SK-N-SH treated with all-trans-retinoic acid at 6 μM for 48 hours (cell line): ENCODE measurements around the gene FBXO27.
A peak's percentile ranks its signal among the peaks of the same experiment; 100 is the strongest.
"Not testable (repeated sequence)": the region's sequence is repeated elsewhere in the genome, so short reads cannot be mapped to it uniquely, and the experiment has no call there.

ENCODE experiments used
- ATAC-seq: fragments of 200-7000 bp; cut with Tn5 transposase; 3 replicates; pipeline ENCODE4 v1.9.1; 2020; ENCODE audit warnings: mild to moderate bottlenecking, moderate library complexity
- ARNTL ChIP-seq: fragments of 450-650 bp; formaldehyde crosslinking; IDR thresholded peaks from 2 replicates; pipeline ENCODE4 v1.5.0; 2020; ENCODE audit warnings: low read depth, mild to moderate bottlenecking, moderate library complexity, borderline replicate concordance
- BACH2 ChIP-seq: fragments of 250-450 bp; sonication (Bioruptor Pico); IDR thresholded peaks from 2 replicates; pipeline ENCODE4 v1.9.0; 2021; ENCODE audit warnings: mild to moderate bottlenecking, borderline replicate concordance
- CREB5 ChIP-seq: fragments of 250-450 bp; sonication (Bioruptor Pico); IDR thresholded peaks from 2 replicates; pipeline ENCODE4 v1.5.1; 2020; ENCODE audit warnings: low read depth, mild to moderate bottlenecking, moderate library complexity
- ESRRG ChIP-seq: fragments of 250-450 bp; sonication (Bioruptor Pico); IDR thresholded peaks from 2 replicates; pipeline ENCODE4 v1.6.1; 2021; ENCODE audit warnings: mild to moderate bottlenecking
- GLIS3 ChIP-seq: fragments of 250-450 bp; sonication (Bioruptor Pico); IDR thresholded peaks from 2 replicates; pipeline ENCODE4 v1.5.0; 2020; ENCODE audit warnings: mild to moderate bottlenecking, moderate library complexity
- ISL1 ChIP-seq: fragments of 250-450 bp; sonication (Bioruptor Pico); IDR thresholded peaks from 2 replicates; pipeline ENCODE4 v2.1.2; 2022; ENCODE audit warnings: mild to moderate bottlenecking, moderate library complexity
- OSR1 ChIP-seq: fragments of 250-450 bp; sonication (Bioruptor Pico); IDR thresholded peaks from 2 replicates; pipeline ENCODE4 v1.8.0; 2022; ENCODE audit warnings: moderate library complexity, mild to moderate bottlenecking, inconsistent platforms
- PATZ1 ChIP-seq: fragments of 250-450 bp; sonication (Bioruptor Pico); IDR thresholded peaks from 2 replicates; pipeline ENCODE4 v1.8.0; 2020; ENCODE audit warnings: mild to moderate bottlenecking, moderate library complexity, borderline replicate concordance
- POU6F1 ChIP-seq: fragments of 250-450 bp; sonication (Bioruptor Pico); IDR thresholded peaks from 2 replicates; pipeline ENCODE4 v1.8.0; 2021; ENCODE audit warnings: low read depth, mild to moderate bottlenecking, moderate library complexity, borderline replicate concordance
- PPARA ChIP-seq: fragments of 250-450 bp; sonication (Bioruptor Pico); IDR thresholded peaks from 2 replicates; pipeline ENCODE4 v1.5.0; 2020; ENCODE audit warnings: mild to moderate bottlenecking, borderline replicate concordance
- RARB ChIP-seq: fragments of 250-450 bp; sonication (Bioruptor Pico); IDR thresholded peaks from 2 replicates; pipeline ENCODE4 v1.8.0; 2021; ENCODE audit warnings: mild to moderate bottlenecking, moderate library complexity
- SNAI2 ChIP-seq: fragments of 250-450 bp; sonication (Bioruptor Pico); IDR thresholded peaks from 2 replicates; pipeline ENCODE4 v1.5.0; 2020; ENCODE audit warnings: mild to moderate bottlenecking, moderate library complexity
- TCF4 ChIP-seq: fragments of 250-450 bp; sonication (Bioruptor Pico); IDR thresholded peaks from 2 replicates; pipeline ENCODE4 v1.8.0; 2021; ENCODE audit warnings: mild to moderate bottlenecking, moderate library complexity, borderline replicate concordance
- TOX ChIP-seq: fragments of 250-450 bp; sonication (Bioruptor Pico); IDR thresholded peaks from 2 replicates; pipeline ENCODE4 v1.8.0; 2021; ENCODE audit warnings: mild to moderate bottlenecking, moderate library complexity, borderline replicate concordance
- TSHZ2 ChIP-seq: fragments of 250-450 bp; sonication (Bioruptor Pico); IDR thresholded peaks from 2 replicates; pipeline ENCODE4 v1.5.0; 2020; ENCODE audit warnings: mild to moderate bottlenecking, moderate library complexity
- ZC3H10 ChIP-seq: fragments of 250-450 bp; sonication (Bioruptor Pico); IDR thresholded peaks from 2 replicates; pipeline ENCODE4 v1.5.1; 2021; ENCODE audit warnings: mild to moderate bottlenecking, moderate library complexity
- ZFP3 ChIP-seq: fragments of 250-450 bp; sonication (Bioruptor Pico); IDR thresholded peaks from 2 replicates; pipeline ENCODE4 v1.5.0; 2020; ENCODE audit warnings: mild to moderate bottlenecking, moderate library complexity
- ZNF70 ChIP-seq: fragments of 450-650 bp; formaldehyde crosslinking; IDR thresholded peaks from 2 replicates; pipeline ENCODE4 v1.5.0; 2020; ENCODE audit warnings: mild to moderate bottlenecking, moderate library complexity
- ZNF8 ChIP-seq: fragments of 450-650 bp; formaldehyde crosslinking; IDR thresholded peaks from 2 replicates; pipeline ENCODE4 v1.5.0; 2020; ENCODE audit warnings: mild to moderate bottlenecking, moderate library complexity

FBXO27 gene

GRCh38 chr19:38993271-38993670 is 39.1 kb downstream of the FBXO27 start (continued):
- TF ChIP-seq ZC3H10 (CRISPR knock-in tag) (no peak), BACH2 (CRISPR knock-in tag) (no peak), TOX (CRISPR knock-in tag) (no peak), ARNTL (CRISPR knock-in tag) (no peak), PPARA (CRISPR knock-in tag) (no peak)

- no peak for ATAC-seq
These were observed 41.2 kb downstream of the FBXO27 start for GRCh38 chr19:38990949-38991697.

GRCh38 chr19:38989614-38990013 is 42.7 kb downstream of the FBXO27 start:
- not testable (repeated sequence) for ATAC-seq

More at GRCh38 chr19:38990949-38991697, 41.2 kb downstream of the FBXO27 start:
- TF ChIP-seq SNAI2: no peak
- TF ChIP-seq ESRRG (CRISPR knock-in tag): no peak
- TF ChIP-seq, all 23 proteins: peak for 0

GRCh38 chr19:38989066-38989605 is 43.2 kb downstream of the FBXO27 start:
- TF ChIP-seq TCF4 (CRISPR knock-in tag) (no peak), TSHZ2 (0 out of 2 replicates have a peak, but pooled peaks have one; percentile 24)
- peak; percentile 95 for ATAC-seq

GRCh38 chr19:38988627-38989026 is 43.7 kb downstream of the FBXO27 start:
- ATAC-seq: not testable (repeated sequence)

- ATAC-seq: not testable (repeated sequence)
These were observed 44.6 kb downstream of the FBXO27 start for GRCh38 chr19:38987745-38988144.

- no peak for ATAC-seq
- no peak for TF ChIP-seq ESRRG (CRISPR knock-in tag)
- no peak for TF ChIP-seq CREB5 (CRISPR knock-in tag)
- TF ChIP-seq ZNF8 (CRISPR knock-in tag): no peak
- TF ChIP-seq BACH2 (CRISPR knock-in tag): no peak
- no peak for TF ChIP-seq ISL1 (CRISPR knock-in tag)
- TF ChIP-seq ZFP3 (CRISPR knock-in tag): no peak
- TF ChIP-seq OSR1 (CRISPR knock-in tag): no peak
- no peak for TF ChIP-seq ZNF70 (CRISPR knock-in tag)
- TF ChIP-seq ZC3H10 (CRISPR knock-in tag): no peak
- TF ChIP-seq PATZ1 (CRISPR knock-in tag): no peak
- TF ChIP-seq GLIS3: no peak
- TF ChIP-seq SNAI2: no peak
- no peak for TF ChIP-seq POU6F1 (CRISPR knock-in tag)
- no peak for TF ChIP-seq RARB (CRISPR knock-in tag)
- no peak for TF ChIP-seq PPARA (CRISPR knock-in tag)
These were observed 47.1 kb downstream of the FBXO27 start for GRCh38 chr19:38985262-38985661.
